ENCODE results near the gene VSIG2.
"Not testable (repeated sequence)": the region's sequence is repeated elsewhere in the genome, so short reads cannot be mapped to it uniquely, and the experiment has no call there.

The VSIG2 gene

DNA sequence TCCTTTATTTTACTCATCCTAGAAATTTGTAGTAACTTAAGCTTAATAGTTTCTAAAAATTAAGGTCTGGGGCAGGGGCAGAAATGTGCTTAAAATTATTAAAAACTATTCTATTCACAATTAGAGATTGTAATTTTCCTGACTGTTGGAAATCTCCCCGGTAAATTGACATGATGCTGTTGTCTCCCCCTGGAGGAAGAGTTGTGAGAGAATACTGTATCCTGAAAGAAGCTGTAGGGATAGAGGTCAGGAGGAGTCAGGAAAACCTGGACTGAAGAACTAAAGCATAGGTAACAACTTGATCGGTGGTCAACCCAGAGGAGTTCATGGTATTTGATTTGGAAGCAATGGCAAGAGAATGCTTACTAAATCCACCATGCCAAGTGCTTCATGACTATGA, 26.2 kb upstream of the VSIG2 start:
- TF ChIP-seq, protein P1, sequence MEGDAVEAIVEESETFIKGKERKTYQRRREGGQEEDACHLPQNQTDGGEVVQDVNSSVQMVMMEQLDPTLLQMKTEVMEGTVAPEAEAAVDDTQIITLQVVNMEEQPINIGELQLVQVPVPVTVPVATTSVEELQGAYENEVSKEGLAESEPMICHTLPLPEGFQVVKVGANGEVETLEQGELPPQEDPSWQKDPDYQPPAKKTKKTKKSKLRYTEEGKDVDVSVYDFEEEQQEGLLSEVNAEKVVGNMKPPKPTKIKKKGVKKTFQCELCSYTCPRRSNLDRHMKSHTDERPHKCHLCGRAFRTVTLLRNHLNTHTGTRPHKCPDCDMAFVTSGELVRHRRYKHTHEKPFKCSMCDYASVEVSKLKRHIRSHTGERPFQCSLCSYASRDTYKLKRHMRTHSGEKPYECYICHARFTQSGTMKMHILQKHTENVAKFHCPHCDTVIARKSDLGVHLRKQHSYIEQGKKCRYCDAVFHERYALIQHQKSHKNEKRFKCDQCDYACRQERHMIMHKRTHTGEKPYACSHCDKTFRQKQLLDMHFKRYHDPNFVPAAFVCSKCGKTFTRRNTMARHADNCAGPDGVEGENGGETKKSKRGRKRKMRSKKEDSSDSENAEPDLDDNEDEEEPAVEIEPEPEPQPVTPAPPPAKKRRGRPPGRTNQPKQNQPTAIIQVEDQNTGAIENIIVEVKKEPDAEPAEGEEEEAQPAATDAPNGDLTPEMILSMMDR (IDR thresholded peaks at IDR 0.05; ENCODE audit: extremely low read depth, insufficient read depth, missing control alignments), result peak; percentile 8
- in situ Hi-C loops (cut with MboI; ENCODE audit: low pct_unique_long_range_greater_than_20kb, low sequenced_read_pairs, unreplicated experiment), result no loop called here
- no peak for DNase-seq (ENCODE audit: low spot score)

DNA sequence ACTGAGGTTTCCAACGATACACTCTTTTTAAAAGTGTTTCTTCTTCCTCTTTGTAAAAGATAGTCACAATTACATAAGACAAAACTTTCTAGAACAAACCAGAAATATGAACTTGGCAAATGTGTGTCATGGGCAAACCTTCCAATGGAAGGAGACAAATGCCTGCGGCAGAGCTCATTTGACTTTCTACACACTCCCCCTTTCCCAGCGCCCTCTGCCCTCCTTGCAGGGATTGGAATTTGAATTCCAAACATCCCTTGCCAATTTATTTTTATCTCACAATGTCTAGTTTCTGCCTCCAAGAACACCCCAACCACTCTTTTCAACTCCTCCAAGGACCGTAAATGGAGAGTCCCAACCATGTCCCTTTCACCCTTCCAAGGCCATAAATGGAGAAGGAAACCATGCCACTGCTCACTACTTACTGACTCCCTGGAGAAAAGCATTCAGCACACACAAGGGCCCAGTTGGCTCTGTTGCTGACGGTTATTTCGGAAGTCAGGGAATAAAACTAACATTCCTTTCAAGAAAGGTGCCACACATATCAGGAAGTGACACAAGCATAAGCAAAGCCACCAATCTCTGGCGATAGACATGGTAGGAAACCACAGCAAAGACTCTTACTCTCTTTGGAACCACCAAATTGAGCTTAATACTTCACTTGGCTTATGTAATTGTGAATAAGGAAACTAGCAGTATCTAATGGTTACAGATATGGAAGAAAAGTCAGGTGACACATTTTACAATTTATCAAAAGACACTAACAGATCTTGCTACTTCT, 25.0 kb upstream of the VSIG2 start:
- in situ Hi-C loops (cut with MboI; ENCODE audit: low pct_unique_long_range_greater_than_20kb, low sequenced_read_pairs, unreplicated experiment), result no loop called here
- TF ChIP-seq, protein P1 (IDR thresholded peaks at IDR 0.05; ENCODE audit: extremely low read depth, insufficient read depth, missing control alignments), result no peak

DNA sequence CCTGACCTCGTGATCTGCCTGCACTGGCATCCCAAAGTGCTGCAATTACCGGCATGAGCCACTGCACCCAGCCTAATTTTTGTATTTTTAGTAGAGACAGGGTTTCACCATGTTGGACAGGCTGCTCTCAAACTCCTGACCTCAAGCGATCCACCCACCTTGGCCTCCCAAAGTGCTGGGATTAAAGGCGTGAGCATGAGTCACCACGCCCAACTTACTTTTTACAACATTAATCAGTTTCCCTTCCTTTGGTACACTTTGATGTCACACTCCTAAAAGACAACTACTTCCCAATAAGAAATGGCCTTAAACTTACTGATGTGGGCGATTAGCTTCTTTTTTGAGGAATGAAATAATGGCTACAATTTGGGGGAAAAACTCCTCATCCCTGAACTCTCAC, 18.9 kb upstream of the VSIG2 start:
- in situ Hi-C loops (cut with MboI; ENCODE audit: low pct_unique_long_range_greater_than_20kb, low sequenced_read_pairs, unreplicated experiment); DNase-seq (ENCODE audit: low spot score): not testable (repeated sequence)

More for the DNA sequence above, 25.0 kb upstream of the VSIG2 start:
- no peak for DNase-seq (ENCODE audit: low spot score)

DNA sequence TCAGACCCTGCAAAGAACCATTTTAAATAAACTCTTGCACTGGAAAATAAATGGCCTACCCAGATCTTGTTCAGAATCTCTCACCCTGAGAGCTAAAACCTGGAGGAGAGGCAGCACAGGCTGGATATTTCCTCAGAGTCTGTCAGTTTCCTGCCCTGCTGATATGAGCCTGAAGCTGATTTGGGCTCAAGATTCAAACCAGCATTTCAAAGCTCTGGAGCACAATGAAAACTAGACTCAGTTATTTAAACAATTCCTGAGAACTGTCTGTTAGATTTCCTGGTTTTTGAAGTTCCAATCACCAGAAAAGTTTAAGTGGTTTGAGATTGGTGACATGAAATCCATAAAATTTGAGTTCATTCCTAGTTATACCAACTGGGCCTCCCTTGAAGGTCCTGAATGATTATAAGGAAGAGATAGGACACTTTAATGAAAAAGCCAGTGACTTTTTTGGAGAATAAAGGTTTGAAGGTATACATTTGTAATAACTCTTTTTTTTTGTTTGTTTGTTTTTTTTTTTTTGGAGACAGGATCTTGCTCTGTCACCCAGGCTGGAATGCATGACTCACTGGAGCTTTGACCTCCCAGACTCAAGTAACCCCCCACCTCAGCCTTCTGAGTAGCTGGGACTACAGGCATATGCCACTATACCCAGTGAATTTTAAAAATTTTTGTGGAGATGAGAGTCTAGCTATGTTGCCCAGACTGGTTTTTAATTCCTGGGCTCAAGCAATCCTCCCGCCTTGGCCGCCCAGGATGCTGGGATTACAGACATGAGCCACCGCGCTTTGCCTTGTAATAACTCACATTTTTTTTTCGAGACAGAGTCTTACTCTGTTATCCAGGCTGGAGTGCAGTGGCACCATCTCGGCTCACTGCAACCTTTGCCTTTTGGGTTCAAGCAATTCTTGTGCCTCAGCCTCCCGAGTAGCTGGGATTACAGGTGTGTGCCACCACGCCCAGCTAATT, 18.0 kb upstream of the VSIG2 start:
- no peak for DNase-seq (ENCODE audit: low spot score)
- TF ChIP-seq, protein P1 (IDR thresholded peaks at IDR 0.05; ENCODE audit: extremely low read depth, insufficient read depth, missing control alignments), result no peak
- in situ Hi-C loops (cut with MboI; ENCODE audit: low pct_unique_long_range_greater_than_20kb, low sequenced_read_pairs, unreplicated experiment), result no loop called here

DNA sequence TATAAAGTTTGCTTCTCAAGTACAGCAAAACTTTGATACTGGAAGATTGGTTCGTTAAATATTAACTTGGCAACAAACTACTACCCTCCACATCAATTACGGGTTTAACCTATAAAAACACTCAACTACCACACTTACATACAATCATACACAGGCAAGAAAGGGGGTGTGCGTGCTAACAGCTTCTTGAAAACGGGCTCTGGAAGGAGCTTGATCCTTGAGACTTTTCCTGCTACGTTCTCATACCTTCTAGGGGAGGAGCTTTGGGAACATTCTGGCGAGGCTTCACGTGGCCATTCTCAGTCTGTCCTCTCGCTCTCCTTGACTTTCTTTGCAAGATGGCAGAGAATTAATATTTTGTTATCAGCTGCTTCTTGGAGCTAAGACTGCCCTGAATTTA, 16.9 kb upstream of the VSIG2 start:
- DNase-seq (ENCODE audit: low spot score), result no peak
- in situ Hi-C loops (cut with MboI; ENCODE audit: low pct_unique_long_range_greater_than_20kb, low sequenced_read_pairs, unreplicated experiment), result no loop called here

DNA sequence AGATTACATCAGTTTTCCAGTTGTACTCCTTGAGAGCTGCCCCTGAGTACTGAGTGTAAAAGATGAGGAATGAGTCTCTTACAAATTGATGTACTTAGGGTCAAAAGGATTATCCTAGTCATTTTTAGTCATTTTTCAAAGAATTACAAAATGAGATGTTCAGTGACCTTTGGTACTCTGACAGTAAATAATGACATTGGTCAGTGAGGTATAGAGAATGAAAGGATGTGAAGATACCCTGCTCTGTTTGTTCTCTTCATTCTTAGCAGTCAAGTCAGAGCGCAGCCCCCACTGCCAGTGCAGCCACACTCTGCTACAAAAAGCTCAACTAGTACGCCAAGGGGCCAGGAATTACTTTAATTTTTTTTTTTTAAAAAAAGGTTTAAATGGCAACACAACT, 14.1 kb upstream of the VSIG2 start:
- TF ChIP-seq, protein P1 (IDR thresholded peaks at IDR 0.05; ENCODE audit: extremely low read depth, insufficient read depth, missing control alignments), result no peak
- in situ Hi-C loops (cut with MboI; ENCODE audit: low pct_unique_long_range_greater_than_20kb, low sequenced_read_pairs, unreplicated experiment), result no loop called here
- DNase-seq (ENCODE audit: low spot score), result no peak

More for the DNA sequence above, 16.9 kb upstream of the VSIG2 start:
- TF ChIP-seq, protein P1 (IDR thresholded peaks at IDR 0.05; ENCODE audit: extremely low read depth, insufficient read depth, missing control alignments), result no peak
